HG03432 (cell line): Measurements from ENCODE around the gene BPIFB2.

Source experiments
- ATAC-seq: cut with Tn5 transposase; IDR thresholded peaks from one replicate; pipeline ENCODE4 v1.9.1; 2021; ENCODE audit warnings: mild to moderate bottlenecking, moderate library complexity; ENCODE audit not compliant: unreplicated experiment

BPIFB2 gene

GRCh38 chr20:33020278-33021161, 13.0 kb downstream of the BPIFB2 start:
- no peak for ATAC-seq

GRCh38 chr20:33021879-33022278, 14.4 kb downstream of the BPIFB2 start:
- no peak for ATAC-seq

GRCh38 chr20:33022289-33022688, 14.8 kb downstream of the BPIFB2 start:
- ATAC-seq = no peak

GRCh38 chr20:33022694-33023438, 15.4 kb downstream of the BPIFB2 start:
- ATAC-seq = no peak

- no peak for ATAC-seq
These were observed 16.1 kb downstream of the BPIFB2 start for GRCh38 chr20:33023439-33024242.

- ATAC-seq = no peak
These were observed 16.7 kb downstream of the BPIFB2 start for GRCh38 chr20:33024243-33024560.

GRCh38 chr20:33024609-33025317, 17.3 kb downstream of the BPIFB2 start:
- no peak for ATAC-seq

GRCh38 chr20:33025318-33025876, 17.9 kb downstream of the BPIFB2 start:
- no peak for ATAC-seq

GRCh38 chr20:33026072-33026778, 18.7 kb downstream of the BPIFB2 start:
- ATAC-seq = no peak

- no peak for ATAC-seq
These were observed 19.6 kb downstream of the BPIFB2 start for GRCh38 chr20:33026779-33027759.

GRCh38 chr20:33027769-33028751, 20.6 kb downstream of the BPIFB2 start:
- ATAC-seq = no peak

- ATAC-seq = no peak
These were observed 21.4 kb downstream of the BPIFB2 start for GRCh38 chr20:33028875-33029274.

- no peak for ATAC-seq
These were observed 22.6 kb downstream of the BPIFB2 start for GRCh38 chr20:33030076-33030475.

- no peak for ATAC-seq
These were observed 23.1 kb downstream of the BPIFB2 start for GRCh38 chr20:33030569-33030968.

GRCh38 chr20:33031531-33031930, 24.0 kb downstream of the BPIFB2 start, which contains the start of gene BPIFB6:
Gene BPIFB6, plus strand, starts transcription at chr20:33031648. Its CDS starts 0 bp downstream, at chr20:33031648.
- no peak for ATAC-seq

- ATAC-seq = no peak
These were observed 25.1 kb downstream of the BPIFB2 start for GRCh38 chr20:33032555-33032954.

- ATAC-seq = no peak
These were observed 25.9 kb downstream of the BPIFB2 start for GRCh38 chr20:33033381-33033780.
